Lower leg skin (tissue), 4 donors: Measurements from ENCODE around the gene GMEB2. TPM values are rescaled to one million over a fixed set of nuclear protein-coding genes. Genes with fewer than 3 reads are reported as not detected.

Experiments
- DNase-seq, 2 donors: peaks; one replicate each; pipeline ENCODE4 v3.0.0-alpha.2; 2019; ENCODE audit warnings: low spot score in 2 of 2
- H3K4me3 ChIP-seq: fragments of 200-600 bp; sonication (generic); 2 replicates; pipeline ENCODE4 v1.5.1; 2017; ENCODE audit warnings: mild to moderate bottlenecking, low read depth; ENCODE audit not compliant: poor library complexity, severe bottlenecking
- POLR2A ChIP-seq, 2 donors: fragments of 450-650 bp; IDR thresholded peaks; one replicate each; pipeline ENCODE4 v1.6.1; 2016 to 2017; ENCODE audit warnings: antibody characterized with exemption in 2 of 2, mild to moderate bottlenecking in 1 of 2, moderate library complexity in 1 of 2
- WGBS, 2 donors: methylation state at CpG; one replicate each; pipeline ENCODE4 v1.1.5; 2018; 5-methylcytosine and 5-hydroxymethylcytosine counted together
- intact Hi-C: fragments of 100-400 bp; cut with DNase I; formaldehyde crosslinking; loops from one replicate; pipeline ENCODE4 v1.15.0; 2023; ENCODE audit warnings: low total_unique reads
- total RNA-seq, 4 donors: library from RNA; depleted of rRNA; stranded (reverse); fragments of >200 nt; gene quantifications; one replicate each; pipeline ENCODE4 v1.1.0, GENCODE V29; 2016
- TF ChIP-seq, protein P1 (sequence below), 3 donors: fragments of 450-650 bp; IDR thresholded peaks; one replicate each; pipeline ENCODE4 v1.5.1; 2016; ENCODE audit warnings: antibody characterized with exemption in 3 of 3, mild to moderate bottlenecking in 3 of 3, moderate library complexity in 2 of 3

GMEB2 gene
- total RNA-seq, 4 donors from 2014 or later = 11.9 to 18.3 (median 13.7) TPM

DNA sequence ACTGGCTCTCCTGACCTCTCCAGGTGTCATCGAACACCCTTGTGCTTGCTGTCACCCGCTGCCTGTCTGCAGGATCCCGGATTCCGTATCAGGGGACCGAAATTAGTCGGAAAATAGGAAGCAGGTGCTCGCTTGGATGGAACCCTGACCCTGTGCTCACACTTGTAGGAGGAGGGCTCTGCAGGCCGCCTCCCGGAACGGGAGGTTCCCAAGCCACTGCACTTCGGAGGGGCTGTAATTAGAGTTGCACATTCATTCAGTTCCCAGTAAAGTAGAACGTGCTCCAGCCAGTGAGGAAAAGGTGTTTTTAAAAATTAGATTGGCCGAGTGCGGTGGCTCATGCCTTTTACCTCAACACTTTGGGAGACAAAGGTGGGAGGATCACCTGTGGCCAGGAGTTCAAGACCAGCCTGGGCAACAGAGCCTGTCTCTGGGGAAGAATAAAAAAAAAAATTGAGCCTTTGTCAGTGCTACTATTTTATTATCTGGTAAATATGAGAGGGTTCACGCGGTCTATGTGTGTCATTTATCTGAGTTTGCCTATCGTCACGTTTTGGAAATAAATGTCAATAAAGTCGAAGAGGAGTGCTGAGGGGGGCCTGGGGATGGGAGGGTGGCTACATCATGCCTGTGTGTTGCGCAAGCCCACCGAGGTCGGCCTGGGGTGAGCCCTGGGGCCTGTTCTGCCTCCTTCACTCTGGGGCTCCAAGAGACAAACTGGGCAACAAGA is 1.5 kb upstream of the GMEB2 start:
- TF ChIP-seq POLR2A (IDR thresholded peaks at IDR 0.05) = no peak
- TF ChIP-seq, protein P1, sequence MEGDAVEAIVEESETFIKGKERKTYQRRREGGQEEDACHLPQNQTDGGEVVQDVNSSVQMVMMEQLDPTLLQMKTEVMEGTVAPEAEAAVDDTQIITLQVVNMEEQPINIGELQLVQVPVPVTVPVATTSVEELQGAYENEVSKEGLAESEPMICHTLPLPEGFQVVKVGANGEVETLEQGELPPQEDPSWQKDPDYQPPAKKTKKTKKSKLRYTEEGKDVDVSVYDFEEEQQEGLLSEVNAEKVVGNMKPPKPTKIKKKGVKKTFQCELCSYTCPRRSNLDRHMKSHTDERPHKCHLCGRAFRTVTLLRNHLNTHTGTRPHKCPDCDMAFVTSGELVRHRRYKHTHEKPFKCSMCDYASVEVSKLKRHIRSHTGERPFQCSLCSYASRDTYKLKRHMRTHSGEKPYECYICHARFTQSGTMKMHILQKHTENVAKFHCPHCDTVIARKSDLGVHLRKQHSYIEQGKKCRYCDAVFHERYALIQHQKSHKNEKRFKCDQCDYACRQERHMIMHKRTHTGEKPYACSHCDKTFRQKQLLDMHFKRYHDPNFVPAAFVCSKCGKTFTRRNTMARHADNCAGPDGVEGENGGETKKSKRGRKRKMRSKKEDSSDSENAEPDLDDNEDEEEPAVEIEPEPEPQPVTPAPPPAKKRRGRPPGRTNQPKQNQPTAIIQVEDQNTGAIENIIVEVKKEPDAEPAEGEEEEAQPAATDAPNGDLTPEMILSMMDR (IDR thresholded peaks at IDR 0.05) = no peak
- 18 to 24% methylated on average over 22 of the region's 22 CpGs for WGBS, 2 donors
- no peak for DNase-seq
- intact Hi-C loops = no loop called here
- H3K4me3 ChIP-seq = peak overlapping the region; percentile 90

DNA sequence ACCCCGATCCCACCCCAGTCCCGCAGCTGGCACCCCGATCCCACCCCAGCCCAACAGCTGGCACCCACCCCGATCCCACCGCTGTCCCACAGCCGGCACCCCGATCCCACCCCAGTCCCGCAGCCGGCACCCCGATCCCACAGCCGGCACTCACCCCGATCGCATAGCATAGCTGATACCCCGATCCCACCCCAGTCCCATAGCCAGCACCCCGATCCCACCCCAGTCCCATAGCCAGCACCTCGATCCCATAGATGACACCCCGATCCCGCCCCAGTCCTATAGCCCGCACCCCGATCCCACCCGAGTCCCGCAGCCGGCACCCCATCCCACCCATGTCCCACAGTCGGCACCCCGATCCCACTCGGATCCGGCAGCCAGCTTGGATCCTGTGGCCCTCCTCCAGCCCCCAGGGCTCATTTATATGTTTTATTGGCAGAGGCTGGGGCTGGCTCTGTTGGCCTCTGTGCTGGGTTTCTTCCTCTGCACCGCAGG is 897 bp upstream of the GMEB2 start:
- intact Hi-C loops = no loop called here
- peak overlapping the region; percentile 90 for H3K4me3 ChIP-seq
- no peak for DNase-seq
- TF ChIP-seq, protein P1 (IDR thresholded peaks at IDR 0.05) = no peak
- TF ChIP-seq POLR2A (IDR thresholded peaks at IDR 0.05) = no peak
- WGBS, 2 donors = 4 to 15% methylated on average over 8 to 25 of the region's 28 CpGs

DNA sequence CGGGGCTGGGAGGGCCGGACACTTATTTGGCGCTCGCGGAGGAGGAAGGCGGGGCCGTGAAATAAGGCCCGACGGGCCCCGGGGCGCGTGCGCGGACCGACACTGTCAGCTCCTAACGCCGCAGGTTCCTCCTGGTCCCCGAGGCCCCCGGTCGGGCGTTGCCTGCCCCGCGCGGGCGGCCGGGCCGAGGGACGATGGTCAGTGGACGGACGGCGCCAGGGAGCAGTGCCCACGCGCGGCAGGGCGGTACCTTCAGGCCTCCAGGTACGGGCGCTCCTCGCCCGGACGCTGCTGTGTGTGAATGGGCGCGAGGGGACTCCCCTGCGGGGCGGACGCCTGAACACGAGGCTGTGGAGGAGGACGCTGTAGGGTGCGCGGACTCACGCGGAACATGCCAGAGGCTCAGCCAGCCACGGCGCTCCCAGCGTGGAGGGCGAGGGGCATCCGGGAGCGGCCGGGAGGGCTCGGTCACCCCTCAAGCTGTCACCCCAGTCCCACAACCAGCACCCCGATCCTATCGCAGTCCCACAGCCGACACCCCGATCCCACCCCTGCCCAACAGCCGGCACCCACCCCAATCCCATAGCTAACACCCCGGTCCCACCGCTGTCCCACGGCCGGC is 339 bp upstream of the GMEB2 start:
- TF ChIP-seq POLR2A (IDR thresholded peaks at IDR 0.05) = no peak
- TF ChIP-seq, protein P1 (IDR thresholded peaks at IDR 0.05) = peak in 1 of 3 donors; percentile 53
- peak overlapping the region; percentile 90 for H3K4me3 ChIP-seq
- intact Hi-C loops = no loop called here
- 0 to 1% methylated on average over 15 to 40 of the region's 68 CpGs for WGBS, 2 donors
- peak; percentile 92 to 99 for DNase-seq

DNA sequence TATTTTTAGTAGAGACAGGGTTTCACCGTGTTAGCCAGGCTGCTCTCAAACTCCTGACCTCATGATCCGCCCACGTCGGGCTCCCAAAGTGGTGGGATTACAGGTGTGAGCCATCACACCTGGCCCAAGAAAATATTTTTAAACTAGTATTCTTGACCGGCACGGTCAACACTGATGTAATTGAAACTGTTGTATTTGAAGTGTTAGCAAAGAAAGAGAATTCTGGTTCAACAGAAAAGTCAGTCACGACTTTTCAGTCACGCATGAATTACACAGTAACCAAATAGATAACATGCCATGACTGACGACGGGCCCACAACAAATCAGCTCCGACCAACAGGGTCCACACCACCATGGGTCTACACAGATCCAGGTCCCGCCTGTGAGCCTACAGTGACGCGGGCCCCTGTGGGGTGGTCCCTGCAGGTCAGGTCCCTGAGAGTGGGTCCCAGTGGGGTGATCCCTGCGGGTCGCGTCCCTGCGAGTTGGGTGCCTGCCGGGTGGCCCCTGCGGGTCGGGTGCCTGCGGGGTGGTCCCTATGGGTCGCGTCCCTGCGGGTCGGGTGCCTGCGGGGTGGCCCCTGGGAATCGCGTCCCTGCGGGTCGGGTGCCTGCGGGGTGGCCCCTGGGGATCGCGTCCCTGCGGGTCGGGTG is 1.0 kb downstream of the GMEB2 start:
- WGBS, 2 donors = 26 to 28% methylated on average over 16 to 18 of the region's 36 CpGs
- intact Hi-C loops = no loop called here
- TF ChIP-seq, protein P1 (IDR thresholded peaks at IDR 0.05) = no peak
- TF ChIP-seq POLR2A (IDR thresholded peaks at IDR 0.05) = no peak
- H3K4me3 ChIP-seq = peak overlapping the region; percentile 80
- DNase-seq = no peak

- TF ChIP-seq POLR2A (IDR thresholded peaks at IDR 0.05) = no peak
- TF ChIP-seq, protein P1 (IDR thresholded peaks at IDR 0.05) = no peak
- intact Hi-C loops = no loop called here
- DNase-seq = no peak
- 83% methylated on average over 15 of the region's 15 CpGs for WGBS, 2 donors
- no peak overlapping the region for H3K4me3 ChIP-seq
Measured at GRCh38 chr20:63624486-63624885, 2.4 kb downstream of the GMEB2 start.
